HepG2 (cell line): Measurements from ENCODE around the gene DCLRE1B. TPM values are rescaled to one million over a fixed set of nuclear protein-coding genes. Genes with fewer than 3 reads are reported as not detected.

Experiments
- ESRRA ChIP-seq: sonication (generic); formaldehyde crosslinking; IDR thresholded peaks from 2 replicates; pipeline ENCODE4 v1.5.1; 2020; ENCODE audit warnings: mild to moderate bottlenecking, low read depth, missing genetic modification reagents
- ETV5 ChIP-seq: IDR thresholded peaks from 2 replicates; pipeline ENCODE4 v1.6.1; 2018; ENCODE audit warnings: missing biosample characterization, missing genetic modification reagents, inconsistent platforms, borderline replicate concordance
- FOXO1 ChIP-seq: sonication (generic); formaldehyde crosslinking; IDR thresholded peaks from 2 replicates; pipeline ENCODE4 v1.4.0; 2020; ENCODE audit warnings: missing genetic modification reagents
- FOXP4 ChIP-seq: sonication (generic); formaldehyde crosslinking; IDR thresholded peaks from 2 replicates; pipeline ENCODE4 v1.4.0; 2020; ENCODE audit warnings: missing genetic modification reagents
- HDAC2 ChIP-seq: sonication (generic); formaldehyde crosslinking; IDR thresholded peaks from 2 replicates; pipeline ENCODE4 v1.4.0; 2020; ENCODE audit warnings: missing genetic modification reagents
- HMG20B ChIP-seq: conservative IDR thresholded peaks from 2 replicates; pipeline ENCODE4 v1.6.1; 2016; ENCODE audit warnings: missing genetic modification reagents, missing compliant biosample characterization
- KLF15 ChIP-seq: sonication (generic); formaldehyde crosslinking; IDR thresholded peaks from 2 replicates; pipeline ENCODE4 v1.8.1; 2023; ENCODE audit warnings: borderline replicate concordance, mild to moderate bottlenecking, inconsistent platforms, missing genetic modification reagents, mixed read lengths
- MAFK ChIP-seq, 2 experiments: IDR thresholded peaks in 1 of 2; conservative IDR thresholded peaks in 1 of 2; 2 replicates each; pipeline ENCODE4 v1.6.1; 2011; ENCODE audit warnings: improper control_type of control experiment in 2 of 2, low read length in 2 of 2
- MTERF4 ChIP-seq: sonication (generic); formaldehyde crosslinking; IDR thresholded peaks from 2 replicates; pipeline ENCODE4 v1.8.0; 2023; ENCODE audit warnings: mild to moderate bottlenecking, missing genetic modification reagents
- NFIC ChIP-seq: IDR thresholded peaks from 2 replicates; pipeline ENCODE4 v1.6.1; 2012; ENCODE audit warnings: mild to moderate bottlenecking, low read length, inconsistent platforms
- NR0B2 ChIP-seq: sonication (generic); formaldehyde crosslinking; IDR thresholded peaks from 2 replicates; pipeline ENCODE4 v1.4.0; 2020; ENCODE audit warnings: mild to moderate bottlenecking, missing genetic modification reagents
- RBAK ChIP-seq: sonication (generic); formaldehyde crosslinking; IDR thresholded peaks from 2 replicates; pipeline ENCODE4 v1.5.1; 2020; ENCODE audit warnings: mild to moderate bottlenecking, missing genetic modification reagents
- RCOR2 ChIP-seq: IDR thresholded peaks from 2 replicates; pipeline ENCODE4 v1.6.1; 2016; ENCODE audit warnings: missing biosample characterization, missing genetic modification reagents
- RNF219 ChIP-seq: sonication (generic); formaldehyde crosslinking; IDR thresholded peaks from 2 replicates; pipeline ENCODE4 v1.5.0; 2020; ENCODE audit warnings: mild to moderate bottlenecking, missing genetic modification reagents
- TEAD3 ChIP-seq: optimal IDR thresholded peaks from 2 replicates; pipeline ENCODE3; 2016; ENCODE audit warnings: borderline replicate concordance
- THAP9 ChIP-seq: sonication (generic); formaldehyde crosslinking; IDR thresholded peaks from 2 replicates; pipeline ENCODE4; 2020; ENCODE audit warnings: missing genetic modification reagents, mild to moderate bottlenecking, borderline replicate concordance
- ZNF207 ChIP-seq: fragments of 450-650 bp; IDR thresholded peaks from 2 replicates; pipeline ENCODE4 v1.6.1; 2016; ENCODE audit warnings: antibody characterized with exemption, borderline replicate concordance
- ZNF232 ChIP-seq: sonication (generic); formaldehyde crosslinking; IDR thresholded peaks from 2 replicates; pipeline ENCODE4 v1.4.0; 2020; ENCODE audit warnings: missing genetic modification reagents, borderline replicate concordance
- ZNF33A ChIP-seq: sonication (generic); formaldehyde crosslinking; IDR thresholded peaks from 2 replicates; pipeline ENCODE4 v1.5.1; 2020; ENCODE audit warnings: missing genetic modification reagents, mild to moderate bottlenecking, moderate library complexity, borderline replicate concordance
- ZNF382 ChIP-seq: sonication (generic); formaldehyde crosslinking; IDR thresholded peaks from 2 replicates; pipeline ENCODE4 v1.5.0; 2020; ENCODE audit warnings: missing genetic modification reagents, mild to moderate bottlenecking, borderline replicate concordance
- ZNF468 ChIP-seq: sonication (generic); formaldehyde crosslinking; IDR thresholded peaks from 2 replicates; pipeline ENCODE4 v1.8.0; 2022; ENCODE audit warnings: mild to moderate bottlenecking, moderate library complexity, missing genetic modification reagents
- polyA plus RNA-seq, 8 experiments: library from polyadenylated mRNA; depleted of rRNA in 3 of 8; stranded (reverse) in 7 of 8; unstranded in 1 of 8; fragments of >200 nt; fragmentation: Illumina TruSeq in 4 of 8; extraction: Trizol in 4 of 8; gene quantifications; 2 replicates each; pipeline versions ENCODE4 v1.2.1 to v1.2.3, GENCODE V29; 2011 to 2016; ENCODE audit warnings: low read depth in 4 of 8, missing spikeins in 1 of 8, mixed read lengths in 1 of 8; ENCODE audit not compliant: insufficient read depth in 1 of 8
- total RNA-seq, 5 experiments: library from RNA; depleted of rRNA; stranded (reverse); fragments of >200 nt; fragmentation: Illumina TruSeq; extraction: Trizol; gene quantifications; 2 replicates each; pipeline ENCODE4 v1.2.3, GENCODE V29; 2016; ENCODE audit warnings: low read depth in 1 of 5

The DCLRE1B gene
- total and polyA plus RNA-seq, 2 of the 13 experiments (the other 11 are each of a cell fraction or from before 2014, with no cell fraction given) = 2.7 to 8.0 TPM

- TF ChIP-seq NFIC = no peak
- TF ChIP-seq ZNF382 = no peak
- no peak for TF ChIP-seq KLF15 (CRISPR knock-in tag)
- no peak for TF ChIP-seq MAFK (conservative IDR thresholded peaks at IDR 0.05 in 1 of 2, IDR thresholded peaks at IDR 0.05 in 1 of 2; ENCODE audit: low read length in 2 of 2)
- peak; percentile 72 for TF ChIP-seq HDAC2 (CRISPR knock-in tag)
- TF ChIP-seq ZNF468 (CRISPR knock-in tag) = no peak
- TF ChIP-seq MTERF4 = no peak
- TF ChIP-seq TEAD3 = peak; percentile 83
- no peak for TF ChIP-seq RNF219 (CRISPR knock-in tag)
- peak; percentile 100 for TF ChIP-seq THAP9 (CRISPR knock-in tag)
- 0 out of 2 replicates have a peak, but pooled peaks have one; percentile 16 for TF ChIP-seq FOXP4 (CRISPR knock-in tag)
- TF ChIP-seq HMG20B = peak; percentile 68; the same call in 1 of the 2 replicates
- peak; percentile 15; the same call in 1 of the 2 replicates for TF ChIP-seq ESRRA
- no peak for TF ChIP-seq NR0B2 (CRISPR knock-in tag)
- TF ChIP-seq ZNF232 (CRISPR knock-in tag) = peak; percentile 100
- peak; percentile 92 for TF ChIP-seq ETV5 (CRISPR knock-in tag)
- TF ChIP-seq RCOR2 (CRISPR knock-in tag) = 0 out of 2 replicates have a peak, but pooled peaks have one; percentile 32
- no peak for TF ChIP-seq RBAK (CRISPR knock-in tag)
- no peak for TF ChIP-seq ZNF207
- peak; percentile 49; the same call in 1 of the 2 replicates for TF ChIP-seq FOXO1 (CRISPR knock-in tag)
- TF ChIP-seq ZNF33A = no peak
Measured at GRCh38 chr1:113928941-113929749, 24.0 kb downstream of the DCLRE1B start, which contains the start of gene HIPK1 (continued).
